Activated T-helper 2 cell treated with anti-CD3 and anti-CD28 coated beads, Interferon-gamma antibody, Interleukin-2, Interleukin-4, amounts not matched to agents 10 μg/mL and 5 μg/mL and 100 μg/mL, durations not matched to agents 14 hours and 24 hours and 36 hours (primary cell): Measurements from ENCODE around the gene NT5C2. TPM values are rescaled to one million over a fixed set of nuclear protein-coding genes. Genes with fewer than 3 reads are reported as not detected.
A peak's percentile ranks its signal among the peaks of the same experiment; 100 is the strongest.
"Not testable (repeated sequence)": the region's sequence is repeated elsewhere in the genome, so short reads cannot be mapped to it uniquely, and the experiment has no call there.

Source experiments
- DNase-seq: peaks from one replicate; pipeline ENCODE4 v3.0.0; 2021; ENCODE audit warnings: low spot score
- H3K27ac Mint-ChIP-seq: one replicate; pipeline ENCODE4 v1.8.0; 2021; ENCODE audit warnings: mixed read lengths
- H3K27me3 Mint-ChIP-seq: one replicate; pipeline ENCODE4 v1.8.0; 2021; ENCODE audit warnings: low read depth, mixed read lengths
- H3K36me3 Mint-ChIP-seq: one replicate; pipeline ENCODE4 v1.8.0; 2021; ENCODE audit warnings: low read depth, mixed read lengths
- H3K4me1 Mint-ChIP-seq: one replicate; pipeline ENCODE4 v1.8.0; 2021; ENCODE audit warnings: low read depth, mixed read lengths
- H3K4me3 Mint-ChIP-seq: one replicate; pipeline ENCODE4 v1.8.0; 2021; ENCODE audit warnings: low read depth, mild to moderate bottlenecking, moderate library complexity, mixed read lengths
- H3K9me3 Mint-ChIP-seq: one replicate; pipeline ENCODE4 v1.8.0; 2021; ENCODE audit warnings: mixed read lengths
- intact Hi-C: fragments of 100-400 bp; cut with micrococcal nuclease; formaldehyde crosslinking; loops from one replicate; pipeline ENCODE4 v1.15.1; 2023
- total RNA-seq: library from RNA; stranded (reverse); gene quantifications from 2 replicates; pipeline ENCODE4 v1.2.3, GENCODE V29; 2022

The NT5C2 gene
- total RNA-seq, 1 donor from 2014 or later = 58.1 TPM

DNA sequence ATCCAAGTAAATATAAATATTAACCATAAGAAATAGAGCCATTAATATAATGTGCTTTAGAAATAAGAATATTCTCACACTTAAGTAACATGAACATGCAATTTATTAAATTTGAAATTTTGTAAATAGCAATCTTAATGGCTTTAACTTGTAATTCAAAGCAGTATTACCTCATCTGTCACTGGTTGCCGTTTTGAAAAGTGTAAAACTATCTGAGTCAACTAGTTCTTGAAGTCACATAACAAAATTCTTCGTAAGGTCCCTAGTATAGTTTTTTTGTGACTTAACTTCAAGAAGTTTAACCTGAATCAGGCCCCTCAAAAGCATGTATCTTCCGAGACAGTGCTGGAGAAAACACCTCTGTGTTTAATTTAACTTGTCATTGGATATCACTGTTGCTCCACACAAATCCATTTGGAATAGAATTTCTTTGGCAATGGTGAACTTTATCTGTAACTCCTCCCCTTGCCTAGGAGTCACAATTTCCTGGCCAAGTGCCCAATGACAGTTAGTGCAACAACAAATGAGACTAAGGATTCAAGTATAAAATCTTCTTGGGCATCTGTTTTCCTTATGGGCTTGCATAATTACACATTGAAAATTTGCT, 47.1 kb downstream of the NT5C2 start:
- H3K36me3 Mint-ChIP-seq = peaks cover 30% of the 10 kb centered on the region
- no peak overlapping the region for H3K27ac Mint-ChIP-seq
- no peaks in the 10 kb centered on the region for H3K9me3 Mint-ChIP-seq
- H3K4me1 Mint-ChIP-seq = peaks cover 1% of the 10 kb centered on the region
- H3K4me3 Mint-ChIP-seq = no peak overlapping the region
- no peak for DNase-seq
- intact Hi-C loops = no loop called here
- H3K27me3 Mint-ChIP-seq = no peaks in the 10 kb centered on the region

GRCh38 chr10:103145046-103145445, 48.0 kb downstream of the NT5C2 start:
- DNase-seq = no peak
- Mint-ChIP-seq H3K4me1 (peaks cover 4% of the 10 kb centered on the region), H3K27ac (no peak overlapping the region), H3K27me3 (no peaks in the 10 kb centered on the region), H3K4me3 (no peak overlapping the region), H3K36me3 (peaks cover 33% of the 10 kb centered on the region), H3K9me3 (no peaks in the 10 kb centered on the region)
- intact Hi-C loops = no loop called here

DNA sequence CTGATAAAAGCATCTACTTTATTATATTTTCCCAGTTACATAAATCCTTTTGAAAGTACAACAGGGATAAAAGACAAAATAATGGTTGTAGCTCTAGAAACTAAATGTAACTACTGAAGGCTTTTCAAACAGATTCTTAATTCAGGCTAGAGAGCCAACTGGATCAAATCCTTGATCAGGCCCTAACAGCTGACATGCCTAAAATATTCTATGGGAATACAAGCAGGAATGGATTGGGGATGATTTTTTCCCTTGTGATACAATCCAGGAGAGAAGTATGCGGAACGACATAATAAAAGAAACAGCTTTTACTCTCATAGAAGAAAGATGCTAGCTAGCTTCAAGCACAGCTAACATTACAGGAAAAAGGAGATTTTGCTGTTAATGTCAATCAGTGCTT, 49.0 kb downstream of the NT5C2 start:
- H3K36me3 Mint-ChIP-seq = peaks cover 34% of the 10 kb centered on the region
- DNase-seq = no peak
- no peaks in the 10 kb centered on the region for H3K9me3 Mint-ChIP-seq
- H3K27me3 Mint-ChIP-seq = no peaks in the 10 kb centered on the region
- H3K4me1 Mint-ChIP-seq = peaks cover 4% of the 10 kb centered on the region
- no peak overlapping the region for H3K27ac Mint-ChIP-seq
- no peak overlapping the region for H3K4me3 Mint-ChIP-seq
- intact Hi-C loops = no loop called here

- H3K9me3 Mint-ChIP-seq, H3K27ac Mint-ChIP-seq, H3K4me3 Mint-ChIP-seq, H3K4me1 Mint-ChIP-seq, DNase-seq, H3K27me3 Mint-ChIP-seq, intact Hi-C loops: not testable (repeated sequence)
- peaks cover 32% of the 10 kb centered on the region for H3K36me3 Mint-ChIP-seq
Measured at GRCh38 chr10:103143641-103144040, 49.4 kb downstream of the NT5C2 start.

GRCh38 chr10:103141950-103142349, 51.1 kb downstream of the NT5C2 start:
- Mint-ChIP-seq H3K36me3 (peaks cover 44% of the 10 kb centered on the region), H3K27me3 (no peaks in the 10 kb centered on the region), H3K4me3 (no peak overlapping the region), H3K4me1 (peaks cover 4% of the 10 kb centered on the region), H3K27ac (no peak overlapping the region), H3K9me3 (no peaks in the 10 kb centered on the region)
- DNase-seq = no peak
- intact Hi-C loops = no loop called here

DNA sequence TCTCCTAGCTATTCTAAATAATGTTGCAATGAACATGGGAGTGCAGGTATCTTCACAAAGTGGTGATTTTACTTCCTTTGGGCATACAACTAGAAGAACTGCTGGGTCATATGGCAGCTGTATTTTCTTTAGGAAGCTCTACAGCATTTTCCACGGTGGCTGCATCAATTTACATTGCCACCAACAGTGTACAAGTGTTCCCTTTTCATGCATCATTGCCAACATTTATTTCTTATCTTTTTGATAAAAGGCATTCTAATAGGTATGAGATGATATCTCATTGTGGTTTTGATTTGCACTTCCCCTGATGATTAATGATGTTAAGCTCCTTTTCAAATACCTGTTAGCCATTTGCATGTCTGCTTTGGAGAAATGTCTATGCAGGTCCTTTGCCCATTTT, 52.6 kb downstream of the NT5C2 start:
- intact Hi-C loops = no loop called here
- no peak for DNase-seq
- H3K27me3 Mint-ChIP-seq = no peaks in the 10 kb centered on the region
- H3K4me1 Mint-ChIP-seq = peaks cover 7% of the 10 kb centered on the region
- H3K4me3 Mint-ChIP-seq = no peak overlapping the region
- no peaks in the 10 kb centered on the region for H3K9me3 Mint-ChIP-seq
- no peak overlapping the region for H3K27ac Mint-ChIP-seq
- H3K36me3 Mint-ChIP-seq = peaks cover 53% of the 10 kb centered on the region

DNA sequence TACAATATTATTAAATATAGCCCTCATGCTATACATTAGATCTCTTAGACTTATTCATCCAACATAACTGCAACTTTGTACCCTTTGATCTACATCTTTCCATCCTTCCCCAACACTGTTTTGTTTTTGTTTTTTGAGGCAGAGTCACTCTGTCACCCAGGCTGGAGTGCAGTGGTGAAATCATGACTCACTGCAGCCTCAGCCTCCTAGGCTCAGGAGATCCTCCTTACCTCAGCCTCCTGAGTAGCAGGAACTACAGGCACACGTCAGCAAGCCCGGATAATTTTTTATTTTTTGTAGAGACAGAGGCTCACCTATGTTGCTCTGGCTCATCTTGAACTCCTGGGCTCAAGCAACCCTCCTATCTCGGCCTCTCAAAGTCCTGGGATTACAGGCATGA, 53.3 kb downstream of the NT5C2 start:
- no peak overlapping the region for H3K27ac Mint-ChIP-seq

GRCh38 chr10:103135168-103135567, 57.9 kb downstream of the NT5C2 start:
- Mint-ChIP-seq H3K9me3 (peaks cover 19% of the 10 kb centered on the region), H3K4me1 (peaks cover 17% of the 10 kb centered on the region), H3K27ac (peak overlapping the region; percentile 51), H3K36me3 (peaks cover 76% of the 10 kb centered on the region)
- not testable (repeated sequence) for DNase-seq, H3K4me3 Mint-ChIP-seq, H3K27me3 Mint-ChIP-seq
- intact Hi-C loops = loop anchor here (5.0 kb wide), 1 partner anchor 57 kb away; the partner anchor contains the start of gene NT5C2

More for the DNA sequence above, 53.3 kb downstream of the NT5C2 start:
- no peak overlapping the region for H3K4me3 Mint-ChIP-seq
- H3K27me3 Mint-ChIP-seq = no peaks in the 10 kb centered on the region
- DNase-seq = no peak
- peaks cover 57% of the 10 kb centered on the region for H3K36me3 Mint-ChIP-seq
- intact Hi-C loops = loop anchor here (5.0 kb wide), 1 partner anchor 52 kb away; the partner anchor contains the start of gene NT5C2
- H3K4me1 Mint-ChIP-seq = peaks cover 12% of the 10 kb centered on the region
- peaks cover 6% of the 10 kb centered on the region for H3K9me3 Mint-ChIP-seq

GRCh38 chr10:103130910-103131309, 62.2 kb downstream of the NT5C2 start:
- Mint-ChIP-seq H3K4me3 (no peak overlapping the region), H3K27me3 (no peaks in the 10 kb centered on the region), H3K36me3 (peaks cover 57% of the 10 kb centered on the region), H3K9me3 (peaks cover 19% of the 10 kb centered on the region), H3K27ac (no peak overlapping the region), H3K4me1 (peaks cover 25% of the 10 kb centered on the region)
- intact Hi-C loops = no loop called here
- no peak for DNase-seq

DNA sequence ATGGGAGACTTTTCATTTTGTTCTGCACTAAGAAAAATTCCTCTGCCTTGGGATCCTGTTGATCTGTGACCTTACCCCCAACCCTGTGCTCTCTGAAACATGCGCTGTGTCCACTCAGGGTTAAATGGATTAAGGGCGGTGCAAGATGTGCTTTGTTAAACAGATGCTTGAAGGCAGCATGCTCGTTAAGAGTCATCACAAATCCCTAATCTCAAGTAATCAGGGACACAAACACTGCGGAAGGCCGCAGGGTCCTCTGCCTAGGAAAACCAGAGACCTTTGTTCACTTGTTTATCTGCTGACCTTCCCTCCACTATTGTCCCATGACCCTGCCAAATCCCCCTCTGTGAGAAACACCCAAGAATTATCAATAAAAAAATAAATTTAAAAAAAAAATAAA, 62.9 kb downstream of the NT5C2 start:
- Mint-ChIP-seq H3K36me3 (peaks cover 55% of the 10 kb centered on the region), H3K4me1 (peaks cover 30% of the 10 kb centered on the region), H3K9me3 (peaks cover 16% of the 10 kb centered on the region)
- DNase-seq, H3K27me3 Mint-ChIP-seq, H3K27ac Mint-ChIP-seq, intact Hi-C loops, H3K4me3 Mint-ChIP-seq: not testable (repeated sequence)

DNA sequence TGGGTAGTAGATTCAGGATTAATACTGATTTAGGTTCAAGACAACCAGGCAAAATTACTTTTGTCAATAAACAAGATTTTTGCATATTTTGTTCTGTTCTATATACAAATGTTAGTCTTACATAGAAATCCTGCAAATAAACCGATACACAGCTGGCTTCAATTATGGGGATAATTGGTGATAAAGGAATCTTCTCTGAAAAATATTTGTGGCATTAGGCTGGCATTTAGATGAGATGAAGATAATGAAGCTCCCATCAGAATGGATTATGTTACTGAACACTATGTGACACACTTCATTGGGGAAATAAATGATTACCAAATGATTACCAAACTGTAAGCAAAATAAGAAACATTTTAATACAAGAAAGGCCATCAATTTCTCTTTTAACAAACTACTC, 65.8 kb downstream of the NT5C2 start:
- intact Hi-C loops = no loop called here
- no peak for DNase-seq
- Mint-ChIP-seq H3K4me3 (no peak overlapping the region), H3K27ac (no peak overlapping the region), H3K9me3 (no peaks in the 10 kb centered on the region), H3K4me1 (peaks cover 27% of the 10 kb centered on the region), H3K27me3 (no peaks in the 10 kb centered on the region), H3K36me3 (peaks cover 40% of the 10 kb centered on the region)

GRCh38 chr10:103125323-103126267, 67.5 kb downstream of the NT5C2 start:
- H3K9me3 Mint-ChIP-seq = no peaks in the 10 kb centered on the region
- no peak overlapping the region for H3K4me3 Mint-ChIP-seq
- peaks cover 24% of the 10 kb centered on the region for H3K4me1 Mint-ChIP-seq
- peaks cover 25% of the 10 kb centered on the region for H3K36me3 Mint-ChIP-seq
- peak overlapping the region; percentile 35 for H3K27ac Mint-ChIP-seq
- DNase-seq = no peak
- no peaks in the 10 kb centered on the region for H3K27me3 Mint-ChIP-seq
- intact Hi-C loops = no loop called here
